ENCODE measurements around the gene STK32B. TPM values are rescaled to one million over a fixed set of nuclear protein-coding genes. Genes with fewer than 3 reads are reported as not detected.

STK32B gene
- total and polyA plus RNA-seq, 8 donors, result 0.90 to 5.1 (median 3.3) TPM

DNA sequence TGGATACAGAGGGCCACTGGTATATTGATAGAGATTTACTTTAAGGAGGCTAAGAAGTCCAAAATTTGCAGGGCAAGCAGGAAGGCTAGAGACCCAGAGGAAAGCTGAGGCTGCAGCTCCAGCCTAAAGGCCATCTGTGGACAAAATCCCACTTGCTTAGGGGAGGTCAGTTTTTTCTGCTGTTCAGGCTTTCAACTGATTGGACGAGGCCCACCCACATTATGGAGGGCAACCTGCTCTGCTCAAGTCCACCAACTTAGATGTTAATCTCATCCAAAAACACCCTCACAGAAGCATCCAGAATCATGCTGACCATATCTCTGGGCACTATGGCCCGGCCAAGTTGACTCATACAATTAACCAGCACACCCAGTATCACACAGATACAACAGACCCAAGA lies 480.8 kb downstream of the STK32B start:
- TF ChIP-seq, protein P1, sequence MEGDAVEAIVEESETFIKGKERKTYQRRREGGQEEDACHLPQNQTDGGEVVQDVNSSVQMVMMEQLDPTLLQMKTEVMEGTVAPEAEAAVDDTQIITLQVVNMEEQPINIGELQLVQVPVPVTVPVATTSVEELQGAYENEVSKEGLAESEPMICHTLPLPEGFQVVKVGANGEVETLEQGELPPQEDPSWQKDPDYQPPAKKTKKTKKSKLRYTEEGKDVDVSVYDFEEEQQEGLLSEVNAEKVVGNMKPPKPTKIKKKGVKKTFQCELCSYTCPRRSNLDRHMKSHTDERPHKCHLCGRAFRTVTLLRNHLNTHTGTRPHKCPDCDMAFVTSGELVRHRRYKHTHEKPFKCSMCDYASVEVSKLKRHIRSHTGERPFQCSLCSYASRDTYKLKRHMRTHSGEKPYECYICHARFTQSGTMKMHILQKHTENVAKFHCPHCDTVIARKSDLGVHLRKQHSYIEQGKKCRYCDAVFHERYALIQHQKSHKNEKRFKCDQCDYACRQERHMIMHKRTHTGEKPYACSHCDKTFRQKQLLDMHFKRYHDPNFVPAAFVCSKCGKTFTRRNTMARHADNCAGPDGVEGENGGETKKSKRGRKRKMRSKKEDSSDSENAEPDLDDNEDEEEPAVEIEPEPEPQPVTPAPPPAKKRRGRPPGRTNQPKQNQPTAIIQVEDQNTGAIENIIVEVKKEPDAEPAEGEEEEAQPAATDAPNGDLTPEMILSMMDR (IDR thresholded peaks at IDR 0.05), result no peak
- Histone ChIP-seq H3K9me3 (peaks cover 0 to 11% of the 10 kb centered on the region in 2 donors), H3K27me3 (no peaks in the 10 kb centered on the region), H3K4me1 (no peaks in the 10 kb centered on the region), H3K27ac (no peak overlapping the region), H3K4me3 (no peak overlapping the region), H3K36me3 (no peaks in the 10 kb centered on the region)
- ATAC-seq (no peak), DNase-seq (no peak)
- intact Hi-C loops (cut with DNase I), result no loop called here

- TF ChIP-seq, protein P1 (IDR thresholded peaks at IDR 0.05), result no peak
- DNase-seq (no peak), ATAC-seq (no peak)
- Histone ChIP-seq H3K27me3 (no peaks in the 10 kb centered on the region), H3K9me3 (peaks cover 0 to 11% of the 10 kb centered on the region in 2 donors), H3K4me1 (no peaks in the 10 kb centered on the region), H3K27ac (no peak overlapping the region), H3K4me3 (no peak overlapping the region), H3K36me3 (no peaks in the 10 kb centered on the region)
- intact Hi-C loops (cut with DNase I), result no loop called here
These were observed 488.3 kb downstream of the STK32B start for GRCh38 chr4:5539584-5539983.

GRCh38 chr4:5541169-5541568 lies 489.9 kb downstream of the STK32B start:
- Histone ChIP-seq H3K4me3 (no peak overlapping the region), H3K9me3 (no peaks in the 10 kb centered on the region), H3K27ac (no peak overlapping the region), H3K27me3 (no peaks in the 10 kb centered on the region), H3K36me3 (no peaks in the 10 kb centered on the region), H3K4me1 (no peaks in the 10 kb centered on the region)
- intact Hi-C loops (cut with DNase I), result no loop called here
- DNase-seq (no peak), ATAC-seq (no peak)
- TF ChIP-seq, protein P1 (IDR thresholded peaks at IDR 0.05), result no peak

- no peak overlapping the region for H3K4me3 ChIP-seq
- ATAC-seq (no peak), DNase-seq (no peak)
- TF ChIP-seq, protein P1 (IDR thresholded peaks at IDR 0.05), result no peak
- no peak overlapping the region for H3K27ac ChIP-seq
- no peaks in the 10 kb centered on the region for H3K27me3 ChIP-seq
- intact Hi-C loops (cut with DNase I), result no loop called here
- H3K36me3 ChIP-seq, result no peaks in the 10 kb centered on the region
- no peaks in the 10 kb centered on the region for H3K4me1 ChIP-seq
- peaks cover 0 to 17% of the 10 kb centered on the region in 2 donors for H3K9me3 ChIP-seq
These were observed 492.4 kb downstream of the STK32B start for GRCh38 chr4:5543681-5544080.

DNA sequence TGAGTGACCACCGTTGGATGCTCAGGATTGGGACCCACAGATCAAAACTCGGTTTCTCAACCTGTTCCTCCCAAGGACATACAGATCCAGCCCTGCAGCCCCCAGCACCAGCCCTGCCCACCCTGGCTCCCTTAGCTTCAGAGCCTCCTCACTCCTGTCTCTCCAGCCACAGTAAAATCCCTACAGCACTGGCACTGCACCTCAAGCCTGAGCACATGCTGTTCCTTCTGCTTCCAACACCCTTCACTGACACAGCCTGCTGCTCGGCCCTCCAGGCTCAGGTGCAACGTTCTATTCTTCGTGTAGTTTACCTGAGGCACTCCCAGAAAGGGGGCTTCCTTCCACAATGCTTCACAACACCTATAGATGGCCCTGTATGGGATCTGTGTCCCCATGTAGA lies 493.5 kb downstream of the STK32B start:
- no peak overlapping the region for H3K27ac ChIP-seq
- no peaks in the 10 kb centered on the region for H3K4me1 ChIP-seq
- H3K27me3 ChIP-seq, result no peaks in the 10 kb centered on the region
- ATAC-seq (no peak), DNase-seq (no peak)
- TF ChIP-seq, protein P1 (IDR thresholded peaks at IDR 0.05), result no peak
- no peak overlapping the region for H3K4me3 ChIP-seq
- intact Hi-C loops (cut with DNase I), result no loop called here
- H3K9me3 ChIP-seq, result peaks cover 0 to 17% of the 10 kb centered on the region in 2 donors
- no peaks in the 10 kb centered on the region for H3K36me3 ChIP-seq

Measured in left lung (tissue), 10 donors.